ENCODE data around the gene RPP38. TPM values are rescaled to one million over a fixed set of nuclear protein-coding genes. Genes with fewer than 3 reads are reported as not detected.

The RPP38 gene, protein sequence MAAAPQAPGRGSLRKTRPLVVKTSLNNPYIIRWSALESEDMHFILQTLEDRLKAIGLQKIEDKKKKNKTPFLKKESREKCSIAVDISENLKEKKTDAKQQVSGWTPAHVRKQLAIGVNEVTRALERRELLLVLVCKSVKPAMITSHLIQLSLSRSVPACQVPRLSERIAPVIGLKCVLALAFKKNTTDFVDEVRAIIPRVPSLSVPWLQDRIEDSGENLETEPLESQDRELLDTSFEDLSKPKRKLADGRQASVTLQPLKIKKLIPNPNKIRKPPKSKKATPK
- 26.4 and 30.8 TPM in 2 replicates for total RNA-seq (2022)
- percentile 80 among the genes with signal in this experiment for Bru-seq, nascent RNA
- BruChase-seq, experiment 1, labeled RNA remaining after a 6-hour chase: percentile 48 among the genes with signal in this experiment
- BruChase-seq, experiment 2, labeled RNA remaining after a 2-hour chase: percentile 76 among the genes with signal in this experiment
- long read RNA-seq, transcript RPP38-201 (3 exons, 1,457 nt): minor isoform, 21 of 87 reads
- long read RNA-seq, transcript RPP38-203 (2 exons, 1,030 nt): major isoform, 24 of 87 reads
- long read RNA-seq, transcript RPP38-204 (3 exons, 1,296 nt): minor isoform, 21 of 87 reads
- long read RNA-seq, transcript RPP38-207 (2 exons, 1,537 nt): minor isoform, 8 of 87 reads
- long read RNA-seq, partial matches to known transcripts: 0 of 87 reads
- long read RNA-seq, other reads (novel, unspliced or antisense): 13 of 87 reads

DNA sequence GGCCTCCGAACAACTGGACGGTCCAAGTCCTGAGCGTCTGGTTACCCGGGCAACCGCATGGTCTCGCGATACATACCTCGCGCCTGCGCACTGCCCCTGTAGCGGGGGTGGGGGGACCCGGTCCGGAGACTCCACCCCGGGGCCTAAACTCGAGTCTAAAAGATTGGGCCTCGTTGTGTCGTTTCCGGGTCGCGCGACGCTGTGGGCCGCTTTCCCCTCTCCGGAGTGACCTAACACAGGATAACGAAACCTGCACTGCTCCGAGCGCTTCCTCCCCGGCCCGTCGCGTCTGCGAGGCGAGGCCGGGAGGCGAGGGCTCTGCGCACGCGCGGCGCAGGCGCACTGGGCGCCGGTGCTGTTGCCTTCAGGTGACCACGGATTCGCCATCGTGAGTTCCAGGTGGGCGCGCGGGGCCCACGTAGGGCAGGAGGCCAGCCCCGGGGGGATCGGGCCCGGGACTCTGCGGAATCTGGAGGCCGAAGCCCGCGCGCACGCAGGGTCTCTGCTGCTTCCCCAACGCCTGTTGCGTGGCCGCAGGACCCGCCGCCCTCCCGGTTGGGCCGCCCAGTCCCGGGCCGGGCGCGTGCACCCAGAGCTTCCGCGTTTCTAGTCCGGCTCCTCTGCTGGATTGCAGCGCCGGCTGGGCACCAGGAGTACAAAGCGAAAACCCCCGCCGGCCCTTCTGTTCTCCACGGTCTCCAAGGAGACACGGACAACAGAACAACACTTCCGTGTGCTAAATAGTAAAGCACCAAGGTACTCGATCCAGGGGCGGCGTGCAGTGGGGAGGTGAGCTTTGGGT, at the start of gene RPP38:
Gene RPP38, plus strand, starts transcription at position 345 of the 802 bp plus-strand sequence. CDS start 5,960 bp downstream, outside the sequence.
- TF ChIP-seq, protein P1, sequence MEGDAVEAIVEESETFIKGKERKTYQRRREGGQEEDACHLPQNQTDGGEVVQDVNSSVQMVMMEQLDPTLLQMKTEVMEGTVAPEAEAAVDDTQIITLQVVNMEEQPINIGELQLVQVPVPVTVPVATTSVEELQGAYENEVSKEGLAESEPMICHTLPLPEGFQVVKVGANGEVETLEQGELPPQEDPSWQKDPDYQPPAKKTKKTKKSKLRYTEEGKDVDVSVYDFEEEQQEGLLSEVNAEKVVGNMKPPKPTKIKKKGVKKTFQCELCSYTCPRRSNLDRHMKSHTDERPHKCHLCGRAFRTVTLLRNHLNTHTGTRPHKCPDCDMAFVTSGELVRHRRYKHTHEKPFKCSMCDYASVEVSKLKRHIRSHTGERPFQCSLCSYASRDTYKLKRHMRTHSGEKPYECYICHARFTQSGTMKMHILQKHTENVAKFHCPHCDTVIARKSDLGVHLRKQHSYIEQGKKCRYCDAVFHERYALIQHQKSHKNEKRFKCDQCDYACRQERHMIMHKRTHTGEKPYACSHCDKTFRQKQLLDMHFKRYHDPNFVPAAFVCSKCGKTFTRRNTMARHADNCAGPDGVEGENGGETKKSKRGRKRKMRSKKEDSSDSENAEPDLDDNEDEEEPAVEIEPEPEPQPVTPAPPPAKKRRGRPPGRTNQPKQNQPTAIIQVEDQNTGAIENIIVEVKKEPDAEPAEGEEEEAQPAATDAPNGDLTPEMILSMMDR (IDR thresholded peaks at IDR 0.05; ENCODE audit: unreplicated experiment): no peak
- Mint-ChIP-seq H3K4me3 (ENCODE audit: unreplicated experiment) (peak within 1 kb of the TSS; percentile 94), H3K36me3 (ENCODE audit: insufficient read depth, unreplicated experiment) (peaks cover 44% of the 10 kb centered on the region), H3K9me3 (ENCODE audit: unreplicated experiment) (no peaks in the 10 kb centered on the region), H3K27me3 (ENCODE audit: insufficient read depth, unreplicated experiment) (no peaks in the 10 kb centered on the region), H3K27ac (ENCODE audit: low read depth, unreplicated experiment) (peak within 1 kb of the TSS; percentile 92), H3K4me1 (ENCODE audit: insufficient read depth, unreplicated experiment) (peaks cover 16% of the 10 kb centered on the region)
- ChIA-PET POLR2A (interaction anchor here (0.8 to 3.8 kb wide), 16 partner anchors 9 to 273 kb away, joined by 3 to 27 read pairs (median 5); partner anchors contain the start of genes DCLRE1C, FAM171A1, MEIG1 and NMT2), CTCF (interaction anchor here (0.6 to 1.3 kb wide), 3 partner anchors 10 to 155 kb away, joined by 3 to 5 read pairs (median 3); no protein-coding TSS in a partner anchor)
- intact Hi-C loops (cut with micrococcal nuclease): loop anchor here (5.0 kb wide), 1 partner anchor 260 kb away; the partner anchor contains the start of genes CDNF, HSPA14 and MSANTD7
- DNase-seq (ENCODE audit: unreplicated experiment): peak; percentile 96
- no TSS peak for BruUV-seq (replicated peaks)

DNA sequence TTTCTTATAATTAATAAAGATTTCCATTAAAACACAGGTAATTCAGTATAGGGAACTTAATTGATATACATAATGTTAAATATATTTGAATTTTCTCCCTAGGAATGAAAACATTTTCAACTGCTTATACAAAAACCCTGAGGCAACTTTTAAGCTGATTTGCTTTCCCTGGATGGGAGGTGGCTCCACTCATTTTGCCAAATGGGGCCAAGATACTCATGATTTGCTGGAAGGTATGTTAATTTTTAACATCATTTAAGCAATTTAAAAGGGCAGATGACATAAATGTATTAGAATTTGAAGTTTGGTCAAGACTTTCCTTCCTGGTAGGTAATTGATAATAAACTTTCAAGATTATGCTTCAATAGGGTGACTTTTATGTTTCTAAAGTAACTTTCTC, 47.6 kb upstream of the RPP38 start:
- Mint-ChIP-seq H3K27me3 (ENCODE audit: insufficient read depth, unreplicated experiment) (no peaks in the 10 kb centered on the region), H3K27ac (ENCODE audit: low read depth, unreplicated experiment) (no peak overlapping the region), H3K4me1 (ENCODE audit: insufficient read depth, unreplicated experiment) (peaks cover 17% of the 10 kb centered on the region), H3K4me3 (ENCODE audit: unreplicated experiment) (no peak overlapping the region), H3K36me3 (ENCODE audit: insufficient read depth, unreplicated experiment) (no peaks in the 10 kb centered on the region), H3K9me3 (ENCODE audit: unreplicated experiment) (no peaks in the 10 kb centered on the region)
- no TSS peak for BruUV-seq (replicated peaks)
- DNase-seq (ENCODE audit: unreplicated experiment): no peak
- TF ChIP-seq, protein P1 (IDR thresholded peaks at IDR 0.05; ENCODE audit: unreplicated experiment): no peak
- intact Hi-C loops (cut with micrococcal nuclease): no loop called here
- CTCF ChIA-PET: no interaction called here
- POLR2A ChIA-PET: interaction anchor here (0.7 to 1.4 kb wide), 3 partner anchors 10 to 64 kb away, joined by 3 read pairs; no protein-coding TSS in a partner anchor

DNA sequence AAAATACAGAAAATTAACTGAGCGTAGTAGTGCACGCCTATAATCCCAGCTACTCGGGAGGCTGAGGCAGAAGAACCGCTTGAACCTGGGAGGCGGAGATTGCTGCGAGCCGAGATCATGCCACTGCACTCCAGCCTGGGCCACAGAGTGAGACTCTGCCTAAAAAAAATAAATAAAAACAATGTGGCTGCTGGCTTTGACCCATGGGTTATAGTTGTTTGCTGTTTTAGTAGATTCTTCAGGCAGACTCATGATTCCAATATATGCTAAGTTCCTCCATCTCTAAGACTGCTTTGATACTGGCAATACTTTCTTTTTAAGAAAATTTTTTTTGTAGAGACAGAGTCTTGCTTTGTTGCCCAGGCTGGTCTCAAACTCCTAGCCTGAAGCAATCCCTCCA, 45.0 kb upstream of the RPP38 start:
- no peak for DNase-seq (ENCODE audit: unreplicated experiment)
- no peaks in the 10 kb centered on the region for H3K27me3 Mint-ChIP-seq (ENCODE audit: insufficient read depth, unreplicated experiment)
- peaks cover under 1% of the 10 kb centered on the region for H3K4me1 Mint-ChIP-seq (ENCODE audit: insufficient read depth, unreplicated experiment)
- no TSS peak for BruUV-seq (replicated peaks)
- H3K27ac Mint-ChIP-seq (ENCODE audit: low read depth, unreplicated experiment): no peak overlapping the region
- TF ChIP-seq, protein P1 (IDR thresholded peaks at IDR 0.05; ENCODE audit: unreplicated experiment): no peak
- no peaks in the 10 kb centered on the region for H3K36me3 Mint-ChIP-seq (ENCODE audit: insufficient read depth, unreplicated experiment)
- H3K4me3 Mint-ChIP-seq (ENCODE audit: unreplicated experiment): no peak overlapping the region
- no peaks in the 10 kb centered on the region for H3K9me3 Mint-ChIP-seq (ENCODE audit: unreplicated experiment)
- intact Hi-C loops (cut with micrococcal nuclease): no loop called here
- ChIA-PET POLR2A (no interaction called here), CTCF (no interaction called here)

Measured in MCF 10A (cell line).